SW480 (cell line): Measurements from ENCODE around the gene TCERG1L.
"Not testable (repeated sequence)": the region's sequence is repeated elsewhere in the genome, so short reads cannot be mapped to it uniquely, and the experiment has no call there.

Experiments
- DNase-seq: peaks from one replicate; pipeline ENCODE4 v3.0.0-alpha.2; 2016; ENCODE audit warnings: low spot score

The TCERG1L gene

DNA sequence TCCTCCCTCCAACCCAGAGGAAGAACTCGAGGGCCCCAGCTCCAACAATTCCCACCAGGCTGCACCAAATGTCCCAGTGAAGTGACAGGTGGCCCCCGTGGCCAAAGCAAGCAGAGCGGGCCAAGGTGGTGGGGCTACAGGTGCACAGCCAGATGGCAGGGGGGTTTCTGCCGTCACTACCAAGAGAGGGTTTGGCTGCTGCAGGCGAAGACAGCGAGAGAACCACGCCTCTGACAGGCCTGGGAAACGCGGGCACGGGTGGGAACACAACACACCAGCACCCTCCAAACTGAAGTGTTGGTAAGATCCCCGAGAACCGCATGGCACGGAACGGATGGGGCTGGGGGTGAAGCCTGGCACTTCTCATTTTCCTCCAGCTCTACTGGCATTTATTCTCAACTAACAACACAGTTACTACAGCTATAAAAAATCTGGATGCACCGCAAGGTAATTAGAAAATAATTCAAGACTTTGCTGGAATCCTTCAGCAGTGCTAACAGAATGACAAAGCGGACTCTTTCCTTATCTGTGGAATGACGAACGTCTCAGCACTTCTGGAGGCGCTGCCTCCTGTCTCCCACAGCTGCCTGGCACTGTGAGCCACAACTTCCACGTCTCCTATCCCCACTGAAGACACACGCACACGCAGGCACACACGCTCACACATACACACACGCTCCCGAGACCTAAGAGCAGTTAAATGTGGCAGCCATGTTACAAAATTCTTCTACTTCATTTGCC is 167.9 kb downstream of the TCERG1L start:
- DNase-seq = no peak

GRCh38 chr10:131142517-131143380 is 168.8 kb downstream of the TCERG1L start:
- no peak for DNase-seq

- DNase-seq = no peak
Observed at GRCh38 chr10:131141645-131142516, 169.6 kb downstream of the TCERG1L start.

DNA sequence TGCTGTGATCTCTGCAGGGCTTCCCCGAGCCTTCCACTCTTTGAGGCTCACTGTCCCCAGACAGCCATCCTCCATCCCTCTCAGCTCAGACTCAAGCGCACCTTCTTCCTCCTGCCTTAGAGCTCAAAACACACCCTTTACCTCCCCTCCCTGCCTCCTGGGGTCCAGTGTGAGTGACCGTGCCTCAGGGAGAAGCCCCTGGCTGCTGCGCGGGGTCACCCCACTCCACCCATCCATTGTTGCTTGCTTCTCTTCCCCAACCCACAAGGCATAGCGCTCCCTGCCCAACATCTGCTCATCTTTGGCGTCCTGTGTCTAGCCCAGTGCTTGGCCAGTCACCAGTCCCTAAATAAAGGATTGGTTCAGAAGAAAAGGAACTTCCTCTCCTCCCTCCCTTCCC is 170.3 kb downstream of the TCERG1L start:
- no peak for DNase-seq

DNA sequence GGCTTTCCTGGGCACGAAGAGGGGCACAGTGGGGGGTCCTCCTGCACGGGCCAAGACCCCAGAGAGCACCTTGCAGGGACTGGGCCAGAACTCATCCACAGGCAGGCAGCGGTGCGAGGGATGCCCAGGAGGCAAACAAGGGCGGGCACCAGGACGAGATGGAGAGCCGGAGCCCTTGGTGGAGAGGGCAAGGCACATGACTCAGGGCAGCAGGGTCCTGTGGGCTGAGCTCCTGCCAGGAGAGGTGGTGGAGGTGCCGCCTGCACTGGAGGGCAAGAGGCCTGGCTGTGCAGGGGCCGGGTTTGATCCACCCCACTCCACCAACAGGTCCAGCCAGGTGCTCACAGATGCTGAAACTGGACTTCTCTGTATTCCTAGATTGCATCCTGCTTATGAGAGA is 170.9 kb downstream of the TCERG1L start:
- DNase-seq = no peak

- DNase-seq = no peak
Observed at GRCh38 chr10:131137223-131137622, 174.3 kb downstream of the TCERG1L start.

DNA sequence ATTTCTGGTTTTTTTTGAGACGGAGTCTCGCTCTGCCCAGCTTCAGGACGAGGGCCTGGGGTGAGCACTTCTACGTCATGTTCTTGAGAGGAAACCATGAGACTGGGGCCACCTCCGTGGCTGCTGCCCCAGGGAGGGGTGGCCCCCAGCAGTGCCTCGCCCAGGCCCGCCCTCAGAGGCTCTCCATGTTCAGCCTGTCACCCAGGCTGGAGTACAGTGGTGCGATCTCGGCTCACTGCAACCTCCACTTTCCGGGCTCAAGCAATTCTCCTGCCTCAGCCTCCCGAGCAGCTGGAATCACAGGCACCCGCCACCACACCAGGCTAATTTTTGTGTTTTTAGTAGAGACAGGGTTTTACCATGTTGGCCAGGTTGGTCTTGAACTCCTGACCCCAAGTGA is 175.2 kb downstream of the TCERG1L start:
- not testable (repeated sequence) for DNase-seq

DNA sequence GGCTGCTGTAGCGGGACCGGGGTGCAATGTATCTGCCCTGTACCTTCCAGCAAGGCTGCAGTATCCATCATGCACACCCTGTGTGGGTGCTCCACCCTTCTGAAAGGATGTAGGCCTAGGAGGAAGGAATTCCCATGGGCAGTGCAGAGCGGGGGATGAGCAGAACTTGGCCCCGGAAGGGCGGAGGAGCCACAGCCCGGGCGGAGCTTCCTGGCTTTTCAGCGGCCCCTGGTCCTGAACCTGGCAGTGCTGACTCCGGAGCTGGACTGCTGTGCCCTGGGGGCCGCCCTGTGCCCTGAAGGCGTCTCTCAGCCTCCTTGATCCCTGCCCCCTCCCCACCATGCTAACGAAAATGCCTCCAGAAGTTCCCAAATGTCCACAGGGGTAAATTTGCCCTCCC is 175.8 kb downstream of the TCERG1L start:
- no peak for DNase-seq

GRCh38 chr10:131134651-131135050 is 176.9 kb downstream of the TCERG1L start:
- DNase-seq = no peak

GRCh38 chr10:131134001-131134576 is 177.4 kb downstream of the TCERG1L start:
- DNase-seq = no peak

DNA sequence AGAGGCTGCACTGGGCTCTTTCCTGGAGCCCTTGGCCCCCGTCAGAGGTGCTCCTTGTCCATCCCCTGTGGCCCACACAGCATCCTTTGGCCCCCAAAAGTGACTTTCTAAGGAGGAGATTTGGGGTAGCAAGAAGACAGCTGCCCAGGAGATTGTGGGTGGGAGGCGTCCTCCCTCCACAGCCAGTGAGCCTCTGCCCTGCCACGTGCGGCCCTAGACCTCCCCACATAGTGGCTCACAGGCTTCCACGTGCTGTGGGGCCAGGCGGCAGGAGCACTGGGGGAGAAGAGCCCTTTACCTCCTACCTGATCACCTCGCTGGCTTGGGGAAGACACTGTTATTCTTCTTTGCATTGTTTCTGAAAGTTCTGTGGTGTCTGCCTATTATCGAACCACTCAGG is 178.8 kb downstream of the TCERG1L start:
- no peak for DNase-seq

DNA sequence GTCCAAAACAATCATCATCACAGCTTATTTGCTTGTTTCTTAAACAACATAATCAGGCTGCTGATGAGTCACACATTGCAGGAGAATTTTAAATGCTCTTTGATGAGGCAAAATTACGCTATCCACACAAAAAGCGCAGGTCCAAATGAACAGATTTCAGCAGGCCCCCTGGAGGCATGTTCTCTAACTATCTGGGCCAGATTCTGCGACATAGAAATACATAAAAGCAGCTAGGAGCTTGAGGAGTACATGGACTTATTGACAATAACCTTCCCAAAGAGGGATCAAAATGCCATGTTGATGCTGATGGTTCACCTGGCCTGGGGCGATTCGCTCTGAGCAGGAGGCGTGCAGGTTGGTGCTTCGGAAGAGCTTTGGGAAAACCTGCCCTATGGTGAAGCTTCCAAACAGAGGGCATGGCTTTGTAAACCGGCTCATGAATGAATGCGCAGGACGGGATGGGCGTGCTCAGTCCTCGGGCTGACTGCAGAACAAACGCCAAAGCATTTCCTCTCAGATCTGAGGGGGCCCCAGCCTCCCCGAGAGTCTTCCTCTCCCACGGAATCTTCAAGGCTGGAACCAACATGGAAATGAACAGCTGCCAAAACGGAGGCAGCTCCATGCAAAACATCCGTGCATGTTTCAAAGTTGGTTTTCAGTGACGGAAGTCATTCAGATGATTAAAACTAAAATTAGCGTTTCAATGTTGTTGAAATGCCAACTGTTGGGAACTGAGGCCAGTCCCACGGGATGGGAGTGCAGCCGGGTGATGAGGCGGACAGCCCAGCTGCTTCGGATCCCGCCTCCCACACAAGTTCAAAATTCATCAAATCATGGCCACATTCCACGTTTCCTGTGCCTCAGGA is 179.6 kb downstream of the TCERG1L start:
- no peak for DNase-seq

GRCh38 chr10:131130025-131130424 is 181.5 kb downstream of the TCERG1L start:
- no peak for DNase-seq

DNA sequence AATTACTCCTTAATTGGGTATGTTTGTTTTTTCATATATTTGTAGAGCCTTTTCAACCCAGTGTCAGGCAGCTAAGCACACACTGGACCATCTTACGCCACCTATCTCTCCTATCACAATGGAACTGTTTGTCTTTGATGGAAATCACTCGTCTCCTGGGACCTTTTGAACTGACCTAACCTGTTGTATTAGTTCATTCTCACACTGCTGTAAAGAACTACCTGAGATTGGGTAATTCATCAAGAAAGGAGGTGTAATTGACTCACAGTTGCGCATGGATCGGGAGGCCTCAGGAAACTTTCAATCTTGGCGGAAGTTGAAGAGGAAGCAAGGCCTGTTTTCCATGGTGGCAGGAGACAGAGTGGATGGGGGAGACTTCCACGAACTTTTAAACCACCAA is 182.0 kb downstream of the TCERG1L start:
- DNase-seq = no peak

DNA sequence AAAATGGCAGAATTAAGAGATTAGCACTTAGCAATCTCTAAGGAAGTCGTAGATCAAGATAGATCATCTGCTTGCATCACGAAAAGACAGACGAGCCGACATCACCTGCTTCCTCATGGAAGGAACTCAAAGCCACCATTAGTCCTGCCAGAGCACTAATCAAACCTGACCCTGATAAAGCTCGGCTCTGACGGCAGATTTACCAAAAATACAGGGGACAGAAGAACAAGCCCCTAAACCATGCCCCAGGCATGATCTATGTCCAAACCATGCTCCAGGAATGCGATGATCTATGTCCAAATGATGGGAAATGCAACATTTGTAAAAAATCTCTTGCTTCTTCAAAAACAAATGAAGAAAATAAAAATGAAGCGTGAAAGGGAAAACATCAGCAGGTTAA is 182.8 kb downstream of the TCERG1L start:
- no peak for DNase-seq

DNA sequence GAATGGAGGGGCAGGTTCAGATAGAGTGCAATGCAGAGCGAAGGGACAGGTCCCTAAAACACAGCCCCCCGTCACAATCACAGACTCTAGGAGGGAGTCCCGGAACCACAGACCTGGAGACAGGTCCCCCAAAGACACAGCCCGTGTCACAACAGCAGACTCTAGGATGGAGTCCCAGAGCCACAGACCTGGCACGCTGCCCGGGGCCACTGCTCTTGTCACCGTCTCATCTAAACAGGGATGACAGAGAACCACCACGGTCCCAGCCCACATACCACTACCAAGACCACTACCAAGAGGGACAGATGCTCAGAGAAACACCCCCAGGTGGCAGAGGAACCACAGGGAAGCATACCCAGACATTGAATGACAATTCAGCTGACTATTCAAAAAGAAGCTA is 183.9 kb downstream of the TCERG1L start:
- DNase-seq = no peak

DNA sequence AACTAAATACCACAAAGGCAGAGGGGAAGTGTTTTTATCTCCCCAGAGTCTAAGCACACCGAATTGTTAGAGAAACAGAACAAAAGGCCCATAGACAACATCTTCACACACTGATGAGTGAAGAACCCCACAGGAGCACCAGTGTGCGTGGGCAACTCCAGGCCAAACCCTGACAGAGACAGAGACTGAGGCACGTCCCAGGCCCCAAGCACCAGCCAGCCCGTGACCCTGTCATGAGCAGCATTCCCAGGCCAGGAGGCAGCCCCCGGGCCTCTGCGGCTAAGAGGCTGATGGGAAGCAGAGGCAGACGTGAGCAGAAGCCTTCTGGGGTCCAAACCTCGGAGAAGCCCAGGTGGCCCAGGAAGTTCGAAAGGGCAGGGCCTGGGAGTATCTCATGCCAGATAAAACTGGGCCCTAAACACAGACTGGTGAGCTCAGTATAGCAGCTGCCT is 184.4 kb downstream of the TCERG1L start:
- DNase-seq = no peak

- peak; percentile 10 for DNase-seq
Observed at GRCh38 chr10:131126321-131127137, 185.0 kb downstream of the TCERG1L start.

- DNase-seq = no peak
Observed at GRCh38 chr10:131125511-131126225, 185.9 kb downstream of the TCERG1L start.
